Measurements from ENCODE around the gene CELF6.

CELF6 gene

GRCh38 chr15:72323752-72324151 lies 3.8 kb upstream of the CELF6 start:
- DNase-seq: no peak
- in situ Hi-C loops (cut with HindIII; ENCODE audit: low pct_ligation_motif_present, low pct_unique_long_range_greater_than_20kb, low sequenced_read_pairs): no loop called here

GRCh38 chr15:72319360-72319984 lies 485 bp downstream of the CELF6 start:
- peak; percentile 75 for DNase-seq
- in situ Hi-C loops (cut with HindIII; ENCODE audit: low pct_ligation_motif_present, low pct_unique_long_range_greater_than_20kb, low sequenced_read_pairs): no loop called here

GRCh38 chr15:72318408-72318942 lies 1.5 kb downstream of the CELF6 start:
- in situ Hi-C loops (cut with HindIII; ENCODE audit: low pct_ligation_motif_present, low pct_unique_long_range_greater_than_20kb, low sequenced_read_pairs): no loop called here

GRCh38 chr15:72315706-72316370 lies 4.1 kb downstream of the CELF6 start:
- no peak for DNase-seq
- in situ Hi-C loops (cut with HindIII; ENCODE audit: low pct_ligation_motif_present, low pct_unique_long_range_greater_than_20kb, low sequenced_read_pairs): no loop called here

More at GRCh38 chr15:72318408-72318942, 1.5 kb downstream of the CELF6 start:
- no peak for DNase-seq

- in situ Hi-C loops (cut with HindIII; ENCODE audit: low pct_ligation_motif_present, low pct_unique_long_range_greater_than_20kb, low sequenced_read_pairs): no loop called here
- no peak for DNase-seq
Observed at GRCh38 chr15:72313881-72314280, 6.1 kb downstream of the CELF6 start.

- no peak for DNase-seq
- in situ Hi-C loops (cut with HindIII; ENCODE audit: low pct_ligation_motif_present, low pct_unique_long_range_greater_than_20kb, low sequenced_read_pairs): no loop called here
Observed at GRCh38 chr15:72313448-72313840, 6.5 kb downstream of the CELF6 start.

- peak; percentile 67 for DNase-seq
- in situ Hi-C loops (cut with HindIII; ENCODE audit: low pct_ligation_motif_present, low pct_unique_long_range_greater_than_20kb, low sequenced_read_pairs): no loop called here
Observed at GRCh38 chr15:72312605-72313447, 7.1 kb downstream of the CELF6 start.

- in situ Hi-C loops (cut with HindIII; ENCODE audit: low pct_ligation_motif_present, low pct_unique_long_range_greater_than_20kb, low sequenced_read_pairs): no loop called here
- no peak for DNase-seq
Observed at GRCh38 chr15:72307026-72307425, 12.9 kb downstream of the CELF6 start.

- in situ Hi-C loops (cut with HindIII; ENCODE audit: low pct_ligation_motif_present, low pct_unique_long_range_greater_than_20kb, low sequenced_read_pairs): no loop called here
- no peak for DNase-seq
Observed at GRCh38 chr15:72306211-72306785, 13.7 kb downstream of the CELF6 start.

GRCh38 chr15:72304596-72304995 lies 15.4 kb downstream of the CELF6 start:
- in situ Hi-C loops (cut with HindIII; ENCODE audit: low pct_ligation_motif_present, low pct_unique_long_range_greater_than_20kb, low sequenced_read_pairs): no loop called here
- no peak for DNase-seq

- in situ Hi-C loops (cut with HindIII; ENCODE audit: low pct_ligation_motif_present, low pct_unique_long_range_greater_than_20kb, low sequenced_read_pairs): no loop called here
- no peak for DNase-seq
Observed at GRCh38 chr15:72302955-72303354, 17.0 kb downstream of the CELF6 start.

GRCh38 chr15:72289597-72290325 lies 30.2 kb downstream of the CELF6 start:
- no peak for DNase-seq
- in situ Hi-C loops (cut with HindIII; ENCODE audit: low pct_ligation_motif_present, low pct_unique_long_range_greater_than_20kb, low sequenced_read_pairs): no loop called here

GRCh38 chr15:72288796-72289596 lies 31.0 kb downstream of the CELF6 start:
- in situ Hi-C loops (cut with HindIII; ENCODE audit: low pct_ligation_motif_present, low pct_unique_long_range_greater_than_20kb, low sequenced_read_pairs): no loop called here
- DNase-seq: no peak

- in situ Hi-C loops (cut with HindIII; ENCODE audit: low pct_ligation_motif_present, low pct_unique_long_range_greater_than_20kb, low sequenced_read_pairs): no loop called here
- no peak for DNase-seq
Observed at GRCh38 chr15:72285927-72286516, 33.9 kb downstream of the CELF6 start.

- DNase-seq: no peak
- in situ Hi-C loops (cut with HindIII; ENCODE audit: low pct_ligation_motif_present, low pct_unique_long_range_greater_than_20kb, low sequenced_read_pairs): no loop called here
Observed at GRCh38 chr15:72285402-72285801, 34.6 kb downstream of the CELF6 start.

GRCh38 chr15:72284781-72285180 lies 35.2 kb downstream of the CELF6 start:
- in situ Hi-C loops (cut with HindIII; ENCODE audit: low pct_ligation_motif_present, low pct_unique_long_range_greater_than_20kb, low sequenced_read_pairs): no loop called here
- no peak for DNase-seq

GRCh38 chr15:72281713-72282112 lies 38.2 kb downstream of the CELF6 start:
- no peak for DNase-seq
- in situ Hi-C loops (cut with HindIII; ENCODE audit: low pct_ligation_motif_present, low pct_unique_long_range_greater_than_20kb, low sequenced_read_pairs): no loop called here

Data from ACHN (cell line).